Upper lobe of left lung (tissue), 4 donors: ENCODE results near the gene ICAM1.

Experiments
- POLR2A ChIP-seq, 4 donors: fragments of 450-650 bp; IDR thresholded peaks; one replicate each; pipeline ENCODE4 v1.5.1; 2016 to 2017; ENCODE audit warnings: antibody characterized with exemption in 4 of 4, mild to moderate bottlenecking in 2 of 4
- POLR2AphosphoS5 ChIP-seq, 2 donors: sonication (generic); formaldehyde crosslinking; IDR thresholded peaks; one replicate each; pipeline ENCODE4 v1.5.1; 2017; ENCODE audit warnings: antibody characterized with exemption in 2 of 2
- TF ChIP-seq, protein P1 (sequence below), 6 experiments: fragments of 450-650 bp in 4 of 6; fragments of 200-600 bp in 2 of 6; sonication (generic) in 2 of 6; IDR thresholded peaks; one replicate each; pipeline ENCODE4 v1.5.1; 2016 to 2019; ENCODE audit warnings: antibody characterized with exemption in 6 of 6

DNA sequence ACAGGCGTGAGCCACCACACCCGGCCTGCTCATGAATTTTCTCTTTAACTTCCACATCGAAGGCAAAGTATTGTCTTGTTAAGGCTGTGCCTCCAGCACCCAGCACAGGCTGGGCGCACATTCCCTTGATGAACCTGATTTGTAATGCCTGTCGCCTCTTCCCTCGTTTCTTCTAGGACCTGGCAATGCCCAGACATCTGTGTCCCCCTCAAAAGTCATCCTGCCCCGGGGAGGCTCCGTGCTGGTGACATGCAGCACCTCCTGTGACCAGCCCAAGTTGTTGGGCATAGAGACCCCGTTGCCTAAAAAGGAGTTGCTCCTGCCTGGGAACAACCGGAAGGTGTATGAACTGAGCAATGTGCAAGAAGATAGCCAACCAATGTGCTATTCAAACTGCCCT lies 3.7 kb downstream of the ICAM1 start:
- TF ChIP-seq, protein P1, sequence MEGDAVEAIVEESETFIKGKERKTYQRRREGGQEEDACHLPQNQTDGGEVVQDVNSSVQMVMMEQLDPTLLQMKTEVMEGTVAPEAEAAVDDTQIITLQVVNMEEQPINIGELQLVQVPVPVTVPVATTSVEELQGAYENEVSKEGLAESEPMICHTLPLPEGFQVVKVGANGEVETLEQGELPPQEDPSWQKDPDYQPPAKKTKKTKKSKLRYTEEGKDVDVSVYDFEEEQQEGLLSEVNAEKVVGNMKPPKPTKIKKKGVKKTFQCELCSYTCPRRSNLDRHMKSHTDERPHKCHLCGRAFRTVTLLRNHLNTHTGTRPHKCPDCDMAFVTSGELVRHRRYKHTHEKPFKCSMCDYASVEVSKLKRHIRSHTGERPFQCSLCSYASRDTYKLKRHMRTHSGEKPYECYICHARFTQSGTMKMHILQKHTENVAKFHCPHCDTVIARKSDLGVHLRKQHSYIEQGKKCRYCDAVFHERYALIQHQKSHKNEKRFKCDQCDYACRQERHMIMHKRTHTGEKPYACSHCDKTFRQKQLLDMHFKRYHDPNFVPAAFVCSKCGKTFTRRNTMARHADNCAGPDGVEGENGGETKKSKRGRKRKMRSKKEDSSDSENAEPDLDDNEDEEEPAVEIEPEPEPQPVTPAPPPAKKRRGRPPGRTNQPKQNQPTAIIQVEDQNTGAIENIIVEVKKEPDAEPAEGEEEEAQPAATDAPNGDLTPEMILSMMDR (IDR thresholded peaks at IDR 0.05), result no peak
- no peak for TF ChIP-seq POLR2A (IDR thresholded peaks at IDR 0.05)
- no peak for TF ChIP-seq POLR2AphosphoS5 (IDR thresholded peaks at IDR 0.05)
